Mucosa of rectum (tissue), 2 donors: ENCODE data around the gene YAE1.

Source experiments
- H3K27ac ChIP-seq, 2 donors: one replicate each; pipeline ENCODE4 v1.7.0; 2013; ENCODE audit warnings: inconsistent platforms in 2 of 2, low read depth in 2 of 2, low read length in 2 of 2
- H3K27me3 ChIP-seq, 2 donors: one replicate each; pipeline ENCODE4 v1.7.0; 2013; ENCODE audit warnings: low read length in 2 of 2; ENCODE audit not compliant: control insufficient read depth in 2 of 2, insufficient read depth in 2 of 2
- H3K36me3 ChIP-seq, 2 donors: one replicate each; pipeline ENCODE4 v1.7.0; 2013; ENCODE audit warnings: low read length in 2 of 2; ENCODE audit not compliant: control insufficient read depth in 2 of 2, insufficient read depth in 2 of 2
- H3K4me1 ChIP-seq, 2 donors: one replicate each; pipeline ENCODE4 v1.7.0; 2013; ENCODE audit warnings: low read length in 2 of 2, mild to moderate bottlenecking in 1 of 2; ENCODE audit not compliant: control insufficient read depth in 2 of 2, insufficient read depth in 2 of 2
- H3K4me3 ChIP-seq, 2 donors: one replicate each; pipeline ENCODE4 v1.7.0; 2013; ENCODE audit warnings: low read length in 2 of 2
- H3K9ac ChIP-seq, 2 donors: one replicate each; pipeline ENCODE4 v1.7.0; 2013; ENCODE audit warnings: low read length in 2 of 2, low read depth in 1 of 2, mild to moderate bottlenecking in 1 of 2
- H3K9me3 ChIP-seq, 2 donors: one replicate each; pipeline ENCODE4 v1.7.0; 2013; ENCODE audit warnings: low read length in 2 of 2; ENCODE audit not compliant: control insufficient read depth in 2 of 2
- donor health status: healthy.
- donor health status: Normal muscosa, but diverticular disease.

YAE1 gene

DNA sequence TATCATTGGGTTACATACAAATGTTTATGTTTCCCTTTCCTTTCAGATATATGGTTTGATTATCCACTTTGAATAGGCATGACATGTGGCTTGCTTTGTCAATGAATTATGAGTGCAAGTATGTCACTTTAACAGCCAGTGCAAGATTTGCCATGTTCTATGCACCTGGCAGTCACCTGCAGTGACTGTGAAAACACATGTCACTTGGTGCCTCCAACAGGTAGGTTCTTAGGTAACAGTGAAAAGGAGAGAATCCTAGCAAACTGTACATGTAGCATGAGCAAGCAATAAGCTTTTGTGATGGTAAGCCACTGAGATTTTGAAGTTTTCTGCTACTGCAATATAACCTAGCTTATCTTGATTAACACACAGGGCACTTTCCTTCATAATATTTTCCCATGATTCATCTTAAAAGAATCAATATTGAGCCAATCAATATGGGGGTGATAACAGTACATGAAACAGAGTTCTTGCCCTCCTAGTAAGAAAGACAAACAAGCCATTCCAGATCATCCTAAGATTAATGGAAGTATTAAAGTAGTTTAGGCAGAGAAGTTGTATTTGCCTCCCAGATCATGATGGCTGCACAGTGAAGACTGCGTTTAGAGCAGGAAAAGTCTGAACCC, 49.3 kb downstream of the YAE1 start:
- Histone ChIP-seq H3K36me3 (no peaks in the 10 kb centered on the region), H3K27me3 (no peaks in the 10 kb centered on the region), H3K27ac (no peak overlapping the region), H3K4me1 (no peaks in the 10 kb centered on the region), H3K4me3 (no peak overlapping the region), H3K9me3 (no peaks in the 10 kb centered on the region), H3K9ac (no peak overlapping the region)

DNA sequence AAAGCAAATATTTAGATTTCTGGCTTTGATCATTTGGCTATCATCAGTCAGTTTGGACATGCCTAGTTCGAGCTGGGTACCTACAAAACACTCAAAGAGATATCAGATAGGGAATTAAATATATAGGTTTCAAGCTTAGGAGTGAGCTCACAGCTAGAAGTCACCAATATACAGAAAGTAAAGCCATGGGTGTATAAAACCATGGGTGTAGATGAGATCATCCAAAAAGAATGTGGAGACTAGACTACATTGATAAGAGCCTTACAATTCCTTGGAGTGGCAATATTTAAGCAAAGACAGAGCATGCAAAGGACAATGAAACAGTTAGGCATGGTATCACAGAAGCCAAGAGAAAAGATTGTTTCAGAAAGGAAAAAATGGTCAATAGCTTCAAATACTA, 49.9 kb downstream of the YAE1 start:
- Histone ChIP-seq H3K27ac (no peak overlapping the region), H3K36me3 (no peaks in the 10 kb centered on the region), H3K9me3 (no peaks in the 10 kb centered on the region), H3K9ac (no peak overlapping the region), H3K27me3 (no peaks in the 10 kb centered on the region), H3K4me3 (no peak overlapping the region), H3K4me1 (no peaks in the 10 kb centered on the region)

GRCh38 chr7:39617005-39617404, 50.8 kb downstream of the YAE1 start:
- H3K4me1 ChIP-seq = no peaks in the 10 kb centered on the region
- H3K27ac ChIP-seq = no peak overlapping the region

GRCh38 chr7:39618868-39619267, 52.7 kb downstream of the YAE1 start:
- Histone ChIP-seq H3K27ac (no peak overlapping the region), H3K27me3 (no peaks in the 10 kb centered on the region), H3K4me3 (no peak overlapping the region), H3K4me1 (peaks cover 3% of the 10 kb centered on the region in 2 donors), H3K9me3 (no peaks in the 10 kb centered on the region), H3K9ac (no peak overlapping the region), H3K36me3 (no peaks in the 10 kb centered on the region)

More at GRCh38 chr7:39617005-39617404, 50.8 kb downstream of the YAE1 start:
- no peaks in the 10 kb centered on the region for H3K9me3 ChIP-seq
- no peaks in the 10 kb centered on the region for H3K36me3 ChIP-seq
- H3K9ac ChIP-seq = no peak overlapping the region
- no peaks in the 10 kb centered on the region for H3K27me3 ChIP-seq
- no peak overlapping the region for H3K4me3 ChIP-seq

GRCh38 chr7:39620486-39620885, 54.3 kb downstream of the YAE1 start:
- Histone ChIP-seq H3K4me1 (peaks cover 7 to 10% of the 10 kb centered on the region in 2 donors), H3K9me3 (no peaks in the 10 kb centered on the region), H3K36me3 (no peaks in the 10 kb centered on the region), H3K4me3 (no peak overlapping the region), H3K9ac (no peak overlapping the region), H3K27ac (no peak overlapping the region), H3K27me3 (no peaks in the 10 kb centered on the region)

DNA sequence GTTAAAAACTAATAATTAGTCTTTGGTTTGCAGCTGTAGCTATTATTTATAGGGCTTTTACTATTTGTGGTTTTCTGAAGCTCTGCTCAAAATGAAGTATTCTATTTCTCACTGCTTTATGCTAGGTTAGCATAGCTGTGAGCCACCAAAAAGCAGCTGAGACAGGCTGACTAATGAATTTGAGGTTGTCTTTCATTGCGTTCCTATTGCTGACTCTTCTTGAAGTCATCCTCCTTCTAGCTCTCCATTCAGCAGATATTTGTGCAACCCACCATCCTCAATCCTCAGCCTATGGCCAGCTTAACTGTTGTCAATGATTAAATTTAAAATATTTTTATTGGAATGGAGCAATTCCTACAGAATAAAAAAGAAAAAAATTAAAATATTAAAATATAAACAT, 55.1 kb downstream of the YAE1 start:
- H3K27me3 ChIP-seq = no peaks in the 10 kb centered on the region

DNA sequence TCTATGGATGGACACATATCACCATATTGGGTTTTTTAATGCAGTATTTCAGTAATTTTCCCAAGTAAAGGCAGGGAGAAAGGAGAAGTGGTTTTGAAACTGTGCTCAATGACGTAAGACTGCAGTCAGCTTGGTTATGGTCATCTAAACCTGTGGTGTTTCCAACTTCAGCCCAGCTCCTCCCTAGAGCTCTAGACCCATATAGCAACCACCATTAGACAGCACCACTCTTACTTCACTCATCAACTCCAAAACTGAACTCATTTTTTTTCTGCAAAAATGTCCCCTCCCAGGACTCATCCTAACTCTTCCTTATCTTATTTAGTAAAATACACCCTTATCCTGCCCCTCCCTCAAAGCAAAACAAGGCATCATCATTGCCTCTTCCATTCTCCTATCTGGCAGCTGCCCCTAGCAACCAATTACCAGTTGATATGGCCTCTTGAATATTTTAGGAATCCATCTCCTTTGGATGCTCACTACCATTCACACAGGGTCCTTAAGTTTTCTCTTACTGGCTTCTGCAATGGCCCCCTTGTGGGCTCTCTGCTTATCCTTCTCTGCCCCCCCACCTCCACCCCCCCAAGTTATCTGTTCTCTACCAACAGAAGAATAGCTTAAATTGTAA, 55.7 kb downstream of the YAE1 start:
- H3K27ac ChIP-seq = no peak overlapping the region
- H3K4me1 ChIP-seq = peaks cover 7 to 10% of the 10 kb centered on the region in 2 donors
- H3K9me3 ChIP-seq = no peaks in the 10 kb centered on the region
- H3K27me3 ChIP-seq = no peaks in the 10 kb centered on the region
- H3K4me3 ChIP-seq = peak overlapping the region in 1 of 2 donors; percentile 83
- H3K9ac ChIP-seq = no peak overlapping the region
- no peaks in the 10 kb centered on the region for H3K36me3 ChIP-seq

More for the DNA sequence above, 55.1 kb downstream of the YAE1 start:
- Histone ChIP-seq H3K9ac (no peak overlapping the region), H3K4me1 (peaks cover 7 to 10% of the 10 kb centered on the region in 2 donors), H3K4me3 (no peak overlapping the region), H3K9me3 (no peaks in the 10 kb centered on the region), H3K27ac (no peak overlapping the region), H3K36me3 (no peaks in the 10 kb centered on the region)
